NCI-H524 treated with DMSO at 0.1 percent for 48 hours (cell line): Measurements from ENCODE around the gene TFIP11.

Experiments
- DNase-seq: peaks from one replicate; lab custom pipeline; 2025; lab: John Stamatoyannopoulos, UW

TFIP11 gene

DNA sequence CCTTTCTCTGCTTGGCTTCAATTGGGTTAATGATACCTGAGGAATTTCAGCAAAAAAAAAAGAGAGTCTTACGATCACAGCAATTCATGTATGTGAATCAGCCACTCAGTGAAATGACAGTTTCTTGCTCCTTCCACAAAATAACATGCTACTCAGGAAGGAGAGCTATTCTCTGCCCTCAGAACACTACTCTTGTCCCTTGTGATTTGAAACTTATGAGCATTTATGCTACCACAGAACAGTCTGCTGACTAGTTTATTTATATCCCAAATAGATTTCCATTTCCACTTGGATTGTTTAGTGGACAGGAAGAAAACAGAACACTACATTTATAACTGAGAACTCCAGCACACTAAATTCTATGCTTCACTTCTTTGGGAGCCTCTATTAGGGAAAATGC is 8.5 kb downstream of the TFIP11 start:
- no peak for DNase-seq

DNA sequence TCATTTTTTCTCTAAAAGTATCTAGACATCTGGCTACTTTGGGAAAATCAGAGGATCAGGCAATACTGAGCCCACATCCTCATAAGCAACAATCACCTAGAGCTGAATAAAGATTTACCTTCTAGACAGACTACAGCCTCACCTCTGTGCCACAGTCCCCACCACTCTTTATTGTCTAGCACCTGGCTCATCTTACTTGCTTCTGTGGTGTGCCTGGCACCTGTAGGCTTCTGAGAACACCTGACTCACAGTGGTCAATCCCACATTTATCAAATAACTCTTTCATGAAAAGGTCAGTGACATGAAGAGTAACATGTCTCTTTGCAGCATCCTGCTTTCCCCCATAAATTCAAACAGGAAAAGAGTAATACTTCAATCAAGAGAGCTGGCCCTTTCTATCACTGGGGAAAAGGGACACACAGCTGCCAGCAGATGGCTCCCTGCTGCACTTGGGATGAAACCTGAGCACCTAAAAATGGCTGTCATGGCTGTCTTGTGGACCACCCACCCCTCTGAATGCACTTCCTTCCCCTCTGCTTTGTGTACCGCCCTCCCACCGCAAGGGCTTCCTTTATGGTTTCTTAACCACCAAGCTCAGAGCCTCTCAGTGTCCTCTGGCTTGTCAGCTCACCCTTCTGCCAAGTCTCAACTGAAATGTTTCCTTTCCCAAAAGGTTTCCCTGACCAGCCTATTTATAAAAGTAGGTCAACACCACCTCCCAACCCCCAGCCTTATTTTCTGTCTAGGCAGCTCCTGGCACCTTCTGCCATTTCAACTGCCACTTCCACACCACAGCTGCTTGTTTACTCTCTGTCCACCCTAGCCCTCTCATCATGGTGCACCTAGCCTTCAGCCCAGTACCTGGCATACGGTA is 9.3 kb downstream of the TFIP11 start:
- DNase-seq: no peak

DNA sequence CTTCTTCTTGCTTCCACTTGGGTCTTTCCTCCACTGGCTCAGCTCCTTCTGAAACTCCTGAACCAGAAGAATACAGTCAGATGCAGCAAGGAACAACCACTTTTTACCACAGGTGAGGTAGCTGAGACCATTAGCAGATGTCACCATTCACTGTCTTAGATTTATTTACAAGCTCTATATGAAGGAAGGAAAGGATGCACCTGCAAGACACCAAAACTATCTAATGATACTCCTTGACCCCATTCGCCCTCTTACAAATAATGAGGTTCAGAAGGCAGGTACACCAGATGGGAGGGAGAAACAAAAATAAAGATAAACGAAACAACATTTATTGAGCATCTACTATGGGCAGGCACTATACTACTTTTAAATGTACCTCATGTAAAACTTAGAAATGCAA is 10.3 kb downstream of the TFIP11 start:
- no peak for DNase-seq

DNA sequence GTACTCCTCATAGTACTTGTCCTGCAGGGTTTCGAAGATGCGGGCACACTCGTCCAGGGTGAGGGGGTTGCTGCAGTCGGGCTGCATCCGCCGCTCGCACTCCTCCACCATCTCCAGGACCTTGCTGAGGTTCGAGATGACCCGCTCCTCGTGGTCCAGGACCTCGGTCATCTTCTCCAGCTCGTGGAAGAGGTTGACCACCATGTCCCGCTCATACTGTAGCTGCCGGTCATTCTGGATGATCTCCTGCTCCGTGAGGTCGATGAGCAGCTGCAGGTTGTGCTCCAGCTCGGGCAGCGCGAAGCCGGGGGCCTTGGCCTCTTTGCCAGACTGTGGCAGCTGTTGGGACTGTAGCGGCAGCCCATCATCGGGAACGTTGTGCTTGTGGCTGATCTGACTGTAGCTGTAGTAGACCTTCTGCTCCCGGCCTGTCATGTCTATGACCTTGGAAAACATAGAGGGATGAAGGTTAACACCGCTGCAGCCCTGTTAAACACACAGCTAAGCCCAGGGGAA is 13.0 kb downstream of the TFIP11 start:
- DNase-seq: no peak

DNA sequence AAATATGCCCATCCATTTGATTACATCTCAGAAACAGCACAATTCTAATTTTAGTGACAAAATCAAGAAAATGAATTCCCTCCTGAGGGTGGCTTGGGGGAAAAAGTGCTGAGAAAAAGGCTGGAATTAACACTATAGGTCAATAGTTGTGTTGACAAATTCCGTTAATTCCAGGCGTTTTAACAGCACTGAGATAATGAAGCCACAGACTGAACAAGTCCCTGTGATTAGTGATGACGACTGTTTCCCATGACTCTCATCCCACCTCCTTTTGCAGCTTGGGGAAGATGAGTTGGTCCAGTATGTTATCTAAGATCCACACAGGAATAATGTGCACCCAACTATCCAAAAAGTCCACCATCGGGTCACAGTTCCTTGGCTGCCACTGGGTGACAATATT is 15.8 kb downstream of the TFIP11 start:
- no peak for DNase-seq

DNA sequence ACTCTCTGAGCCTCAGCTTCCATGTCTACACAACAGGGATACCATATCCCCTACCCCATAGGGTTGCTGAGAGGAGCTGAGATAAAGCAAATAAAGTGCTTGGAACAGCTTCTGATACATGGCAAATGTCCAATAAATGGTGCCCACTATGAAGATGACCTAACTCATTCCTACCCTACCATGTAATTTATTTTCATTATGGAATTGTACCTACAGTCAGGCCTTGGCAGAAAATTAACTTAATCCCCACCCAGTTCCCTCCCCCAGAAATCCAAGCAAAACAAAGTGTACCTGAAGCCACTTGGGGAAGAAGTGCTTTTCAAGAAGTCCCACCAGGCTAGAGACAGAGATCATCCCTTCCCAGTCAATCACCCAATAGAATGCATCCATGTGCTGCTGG is 17.8 kb downstream of the TFIP11 start:
- DNase-seq: no peak

DNA sequence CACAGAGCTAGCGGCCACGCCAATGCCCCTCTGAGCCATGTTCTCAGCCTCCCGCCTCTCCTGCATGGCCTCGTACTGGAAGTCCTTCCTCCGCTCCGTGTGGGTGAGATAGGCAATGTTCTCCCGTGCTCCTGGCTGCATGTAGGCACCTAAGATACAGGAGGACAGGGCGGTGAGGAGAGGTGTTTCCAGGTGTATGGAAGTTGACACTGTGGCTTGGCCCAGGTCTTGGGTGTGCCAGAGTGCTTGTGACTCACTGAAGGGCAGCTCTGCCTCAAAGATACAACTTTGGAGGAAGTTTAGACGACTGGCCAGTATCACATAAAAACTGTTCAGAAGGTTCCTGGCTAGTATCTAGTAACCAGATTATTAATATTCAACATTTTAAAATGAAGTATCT is 20.1 kb downstream of the TFIP11 start:
- no peak for DNase-seq

DNA sequence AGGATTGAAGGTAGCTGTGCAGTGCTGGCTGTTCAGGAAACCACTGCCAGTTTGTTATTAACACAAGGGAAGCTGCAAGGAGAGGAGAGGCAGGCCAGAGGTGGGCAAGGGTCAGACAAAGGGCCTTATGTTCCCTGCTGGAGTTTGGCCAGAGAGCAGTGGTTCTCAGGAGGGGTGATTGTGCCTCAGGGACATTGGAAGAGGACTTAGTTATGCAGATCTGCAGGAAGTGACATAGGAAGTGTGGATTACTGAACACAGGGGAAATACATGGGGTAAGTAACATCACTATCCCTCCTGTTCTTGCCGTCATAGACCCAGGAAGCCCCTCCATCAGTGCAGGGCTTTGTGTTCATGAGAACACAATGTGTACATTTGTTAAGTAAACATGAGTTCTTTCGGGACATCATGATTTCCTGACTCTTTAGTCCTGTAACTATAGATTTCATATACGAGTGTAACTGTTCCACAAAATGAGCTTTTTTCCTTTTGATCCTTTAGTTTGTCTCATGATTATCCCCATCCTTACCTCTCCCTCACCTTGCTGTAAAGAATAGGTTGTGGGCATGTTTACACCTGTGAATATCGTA is 22.7 kb downstream of the TFIP11 start:
- no peak for DNase-seq

DNA sequence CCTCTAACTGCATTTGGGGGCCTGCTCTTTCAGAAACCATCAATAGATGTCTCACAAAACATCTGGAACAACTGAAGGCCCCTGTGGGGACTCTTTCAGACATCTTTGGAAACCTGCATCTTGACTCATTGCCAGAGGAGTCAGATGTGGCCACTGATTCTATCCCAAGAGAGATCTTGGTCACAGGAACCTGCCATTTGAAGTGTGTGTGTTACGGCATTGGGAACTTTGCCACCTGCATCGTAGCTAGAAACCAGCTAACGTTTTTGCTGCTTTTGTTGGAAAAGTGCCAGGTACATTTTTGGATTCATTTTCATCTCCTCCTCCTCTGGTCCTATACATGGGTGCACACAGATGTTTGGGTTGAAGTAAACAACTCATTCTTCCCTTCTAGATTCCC is 24.3 kb downstream of the TFIP11 start:
- no peak for DNase-seq

DNA sequence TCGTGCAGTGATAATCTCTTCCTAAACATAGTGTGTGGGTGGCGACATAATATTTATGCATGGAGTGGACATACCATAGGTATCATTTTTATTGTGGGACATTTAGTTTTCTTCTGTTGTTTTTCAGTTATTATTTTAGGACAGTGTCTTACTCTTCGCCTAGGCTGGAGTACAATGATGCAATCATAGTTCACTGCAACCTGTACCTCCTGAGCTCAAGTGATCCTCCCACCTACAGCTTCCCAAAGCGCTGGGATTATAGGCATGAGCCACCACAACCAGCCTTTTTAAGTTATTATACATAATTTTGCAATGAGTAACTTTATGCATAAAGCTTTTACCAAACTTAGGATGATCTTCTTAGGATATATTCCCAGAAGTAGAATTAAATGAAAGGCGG is 25.9 kb downstream of the TFIP11 start:
- no peak for DNase-seq

DNA sequence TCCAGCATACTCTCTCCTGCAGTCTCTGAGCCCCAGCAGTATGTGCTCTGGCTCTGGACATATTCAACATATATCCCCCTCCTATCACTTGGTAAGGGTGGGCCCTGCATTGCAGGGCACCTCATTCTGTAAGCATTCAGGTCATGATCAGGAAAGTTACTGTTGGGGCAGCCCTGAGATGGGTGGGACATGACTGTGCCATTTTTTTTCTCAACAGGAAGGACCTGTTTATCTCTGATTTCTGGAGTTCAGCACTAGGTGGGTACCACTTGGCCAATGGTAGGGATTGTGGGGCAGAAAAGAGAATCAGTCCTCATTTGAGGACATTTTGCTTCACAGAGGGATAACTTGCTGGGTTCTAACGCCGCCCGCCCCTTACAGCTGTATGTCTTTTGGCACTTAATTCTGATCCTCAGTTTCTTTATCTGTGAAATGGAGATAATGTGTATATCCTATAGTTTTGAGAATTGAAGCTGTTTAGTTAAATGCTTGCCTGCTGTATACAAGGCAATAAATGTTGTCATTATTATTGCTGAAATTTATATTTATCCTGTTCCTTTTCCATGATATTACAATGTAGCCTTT is 26.4 kb downstream of the TFIP11 start:
- DNase-seq: no peak

DNA sequence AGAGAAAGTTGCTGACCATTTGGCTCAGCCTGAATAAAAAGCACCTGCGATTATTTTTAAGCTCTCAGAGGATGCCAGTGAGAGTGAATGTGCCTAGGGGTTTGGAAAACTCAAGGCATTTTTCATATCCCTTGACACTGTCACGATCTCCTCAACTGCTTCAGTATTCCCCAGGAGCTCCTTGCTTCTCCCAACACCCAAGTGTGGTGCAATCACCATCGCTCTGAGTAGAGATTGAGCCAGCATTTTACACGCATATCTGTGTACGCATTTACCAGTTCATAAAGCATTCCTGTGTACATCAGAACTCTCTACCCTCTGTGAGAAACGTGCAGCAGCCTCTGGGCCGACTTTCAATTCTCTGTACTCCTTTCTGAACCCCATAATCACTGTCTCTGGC is 27.3 kb downstream of the TFIP11 start:
- no peak for DNase-seq

DNA sequence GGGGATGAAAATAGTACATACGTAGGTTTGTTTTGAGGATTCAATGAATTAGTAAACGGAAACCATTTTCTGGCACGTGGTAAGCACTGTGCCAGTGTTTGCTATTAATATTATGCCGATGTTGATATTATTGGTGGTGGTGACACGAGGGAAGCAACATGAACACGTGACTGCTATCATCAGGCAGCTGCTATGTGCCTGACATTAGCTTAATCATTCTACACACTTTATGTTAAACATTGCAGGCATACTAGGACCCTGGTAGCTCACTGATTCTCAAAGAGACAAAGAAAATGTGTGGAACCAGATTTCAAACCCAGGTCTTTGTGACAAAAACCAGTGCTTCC is 27.9 kb downstream of the TFIP11 start:
- no peak for DNase-seq

DNA sequence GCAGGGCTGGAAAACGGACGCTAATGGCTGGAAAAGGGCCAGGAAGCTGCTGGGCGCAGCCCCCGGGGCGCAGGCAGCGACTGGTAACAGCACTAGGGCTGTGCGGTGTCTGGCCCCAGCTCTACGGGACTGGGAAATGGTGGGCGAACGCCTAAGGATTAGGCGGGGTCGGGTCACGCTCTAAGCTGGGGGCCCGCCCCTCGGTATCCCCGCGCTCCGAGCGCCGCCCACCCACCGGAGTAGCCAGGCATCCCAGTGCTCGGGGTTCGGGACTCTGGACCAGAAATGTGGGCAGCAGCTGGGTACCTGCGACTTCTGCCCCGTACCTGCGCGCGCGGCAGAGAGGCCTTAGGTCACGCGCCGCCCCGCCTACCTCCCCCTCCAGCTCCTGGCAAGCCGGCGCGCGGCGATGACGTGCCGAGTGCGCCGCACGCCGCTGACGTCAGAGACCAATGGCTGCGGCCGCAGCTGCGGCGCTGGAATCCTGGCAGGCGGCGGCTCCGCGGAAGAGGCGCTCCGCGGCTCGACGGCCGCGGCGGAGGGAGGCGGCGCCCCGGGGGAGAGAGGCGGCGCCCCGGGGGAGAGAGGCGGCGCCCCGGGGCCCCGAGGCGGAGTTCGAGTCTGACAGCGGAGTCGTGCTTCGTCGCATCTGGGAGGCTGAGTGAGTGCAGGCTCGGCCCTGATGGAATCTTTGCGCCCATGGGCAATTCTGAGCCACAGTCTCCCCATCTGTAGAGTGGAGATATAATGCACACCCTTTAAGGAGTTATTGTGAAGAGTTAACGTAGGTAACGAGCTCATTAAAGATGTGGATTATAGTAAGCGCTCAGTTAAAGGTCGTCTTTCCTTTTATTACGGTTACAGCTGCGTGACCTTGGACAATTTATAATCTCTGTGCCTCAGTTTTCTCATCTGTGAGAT is 28.6 kb downstream of the TFIP11 start, which contains the start of the genes HPS4 and SRRD:
HPS4 (minus strand) TSS at position 345 of the 921 bp plus-strand sequence. CDS start 2,021 bp downstream, outside the sequence.
SRRD (plus strand) TSS at position 439 of the 921 bp plus-strand sequence; CDS start at position 453, 14 bp downstream.
- peak; percentile 43 for DNase-seq

DNA sequence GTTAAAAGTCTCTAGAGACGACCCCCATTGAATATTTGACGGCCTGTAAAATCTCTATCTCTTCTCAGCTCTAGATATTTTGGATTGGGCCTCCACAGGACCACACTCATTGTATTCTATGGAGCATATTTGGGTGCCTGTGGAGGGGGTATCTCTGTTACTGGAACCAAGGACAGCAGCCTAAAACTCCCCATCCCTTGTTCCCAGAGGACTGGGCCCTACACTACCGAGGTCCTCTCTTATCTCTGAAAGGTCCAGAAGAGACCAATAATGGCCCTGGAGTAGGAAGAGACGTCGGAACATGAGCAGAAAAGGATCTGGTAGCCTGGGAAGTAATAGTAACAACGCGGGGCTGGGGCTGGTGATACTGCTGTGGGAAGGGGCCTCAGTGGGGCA is 29.2 kb downstream of the TFIP11 start:
- DNase-seq: no peak

DNA sequence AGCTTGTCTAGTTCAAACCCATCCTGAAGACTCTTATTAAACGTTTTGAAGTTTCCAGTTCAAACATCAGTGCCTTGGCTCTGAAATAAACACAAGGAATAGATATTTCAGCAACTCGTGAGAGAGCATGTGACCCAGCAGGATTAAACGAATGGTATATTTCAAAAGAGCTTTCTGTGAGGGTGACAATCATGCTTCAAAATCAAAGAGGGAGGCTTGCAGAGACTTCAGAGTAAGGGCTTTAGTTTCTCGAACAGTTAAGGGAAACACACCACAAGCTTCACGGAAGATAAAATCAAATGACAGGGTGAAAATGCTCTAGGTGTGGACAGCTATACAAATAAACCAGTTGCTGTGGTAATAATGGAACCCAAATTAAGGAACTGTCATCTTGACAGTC is 30.1 kb downstream of the TFIP11 start:
- no peak for DNase-seq

DNA sequence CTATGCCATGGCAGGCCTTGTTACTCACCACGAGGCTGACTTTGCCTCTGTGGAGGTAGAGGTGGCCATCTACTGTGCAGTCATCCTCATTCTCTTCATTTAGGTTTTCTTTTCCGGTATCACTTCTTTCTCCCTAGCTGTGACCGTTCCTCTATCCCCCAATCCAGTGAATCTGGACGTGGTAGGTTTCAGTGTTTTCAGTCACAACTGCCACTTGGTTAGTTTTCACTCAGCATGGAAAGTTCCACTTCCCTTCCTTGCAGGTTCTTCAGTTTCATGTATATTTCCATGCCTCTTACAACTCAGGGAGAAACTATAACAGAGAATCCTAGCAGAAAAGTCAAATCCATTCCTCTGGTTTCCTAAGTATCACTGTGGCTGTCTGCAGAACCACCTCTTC is 30.6 kb downstream of the TFIP11 start:
- DNase-seq: no peak

DNA sequence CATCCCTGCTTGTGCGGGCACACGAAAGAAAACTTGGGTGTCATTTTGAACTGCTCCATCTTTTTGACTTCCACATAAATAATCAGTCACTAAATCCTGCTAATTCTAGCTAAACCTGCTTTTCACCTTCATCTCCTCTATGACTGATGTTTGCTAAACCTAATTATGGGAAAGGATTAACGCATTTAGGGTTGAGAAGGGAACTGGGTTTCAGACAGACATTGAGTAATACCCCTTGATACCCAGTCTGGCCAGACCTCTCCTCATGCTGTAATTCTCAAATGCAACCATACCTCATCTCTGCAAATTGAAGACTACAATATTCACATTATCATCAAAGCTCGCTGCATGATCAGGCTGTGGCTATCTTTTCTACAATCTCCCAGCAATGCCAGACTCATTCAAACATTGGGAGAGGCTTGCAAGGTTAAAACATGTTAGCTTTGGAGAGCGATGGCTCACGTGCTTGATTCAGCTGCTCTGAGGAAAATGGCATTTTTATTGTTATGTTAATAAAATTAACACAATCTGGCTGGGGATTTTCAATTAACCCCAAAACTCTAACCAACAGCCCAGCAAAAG is 31.1 kb downstream of the TFIP11 start:
- no peak for DNase-seq

DNA sequence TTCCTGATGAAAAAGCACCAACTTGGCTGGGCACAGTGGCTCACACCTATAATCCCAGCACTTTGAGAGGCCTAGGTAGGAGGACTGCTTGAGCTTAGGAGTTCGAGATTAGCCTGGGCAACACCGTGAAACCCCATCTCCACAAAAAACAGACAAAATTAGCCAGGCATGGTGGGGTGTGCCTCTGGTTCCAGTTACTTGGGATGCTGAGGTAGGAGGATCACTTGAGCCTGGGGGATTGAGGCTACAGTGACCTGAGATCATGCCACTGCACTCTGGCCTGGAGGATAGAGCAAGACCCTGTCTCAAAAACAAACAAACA is 31.7 kb downstream of the TFIP11 start:
- DNase-seq: no peak

DNA sequence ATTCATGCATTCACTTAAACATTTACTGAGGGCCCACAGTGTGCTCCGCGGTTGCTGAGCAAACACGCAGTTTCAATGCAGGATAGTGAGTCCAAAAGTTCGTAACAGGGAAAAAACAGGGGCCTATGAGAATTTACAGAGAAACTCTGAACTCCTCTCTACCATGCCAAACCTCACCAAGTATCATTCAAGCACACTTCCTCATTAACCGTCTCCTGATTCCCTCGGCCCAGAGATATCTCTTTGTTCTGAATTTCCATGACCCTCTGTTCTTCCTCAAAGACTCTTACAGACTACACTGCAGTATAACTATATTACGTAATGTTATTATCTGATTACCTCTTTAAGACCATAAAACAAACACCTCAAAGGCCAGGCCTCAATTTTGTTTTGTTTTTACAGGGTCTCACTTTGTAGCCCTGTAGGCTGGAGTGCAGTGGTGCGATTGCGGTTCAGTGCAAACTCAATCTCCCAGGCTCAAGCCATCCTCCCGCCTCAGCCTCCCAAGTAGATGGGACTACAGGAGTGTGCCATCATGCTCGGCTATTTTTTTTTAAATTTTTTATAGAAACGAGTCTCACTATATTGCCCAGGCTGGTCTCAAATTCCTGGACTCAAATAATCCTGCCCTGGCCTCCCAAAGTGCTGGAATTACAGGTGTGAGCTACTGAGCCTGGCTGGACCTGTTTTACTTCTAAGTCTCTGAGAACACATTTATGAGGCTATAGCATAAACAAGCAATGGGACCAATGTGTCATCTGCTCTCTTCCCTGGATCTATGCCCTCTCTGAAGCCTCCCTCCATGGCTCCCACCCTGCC is 32.3 kb downstream of the TFIP11 start:
- no peak for DNase-seq
